Epidermal melanocyte (primary cell): Measurements from ENCODE around the gene LRRC28.

Experiments
- DNase-seq: peaks from one replicate; pipeline ENCODE4 v3.0.0; 2011; ENCODE audit warnings: low spot score; ENCODE audit not compliant: insufficient read length

Gene LRRC28

GRCh38 chr15:99249270-99249841 is 1.9 kb upstream of the LRRC28 start, which contains the start of gene TTC23:
TSS of gene TTC23 (minus strand) at chr15:99249581. CDS start at chr15:99228712, 20,869 bp downstream.
- peak; percentile 91 for DNase-seq

GRCh38 chr15:99250001-99250400 is 1.3 kb upstream of the LRRC28 start:
- DNase-seq, result no peak

- no peak for DNase-seq
These were observed 806 bp upstream of the LRRC28 start for GRCh38 chr15:99250494-99250856.

- no peak for DNase-seq
These were observed 1.0 kb downstream of the LRRC28 start for GRCh38 chr15:99252326-99252725.

GRCh38 chr15:99253381-99254090 is 2.3 kb downstream of the LRRC28 start:
- no peak for DNase-seq

- no peak for DNase-seq
These were observed 5.9 kb downstream of the LRRC28 start for GRCh38 chr15:99257107-99257750.

GRCh38 chr15:99264125-99264524 is 12.8 kb downstream of the LRRC28 start:
- no peak for DNase-seq

GRCh38 chr15:99265541-99266070 is 14.3 kb downstream of the LRRC28 start:
- DNase-seq, result no peak

- DNase-seq, result no peak
These were observed 16.7 kb downstream of the LRRC28 start for GRCh38 chr15:99267957-99268356.

- DNase-seq, result no peak
These were observed 17.1 kb downstream of the LRRC28 start for GRCh38 chr15:99268431-99268830.

GRCh38 chr15:99273801-99274200 is 22.5 kb downstream of the LRRC28 start:
- no peak for DNase-seq

GRCh38 chr15:99275061-99275460 is 23.8 kb downstream of the LRRC28 start:
- no peak for DNase-seq

- no peak for DNase-seq
These were observed 24.3 kb downstream of the LRRC28 start for GRCh38 chr15:99275525-99276128.

- DNase-seq, result no peak
These were observed 28.0 kb downstream of the LRRC28 start for GRCh38 chr15:99279290-99279689.

GRCh38 chr15:99279827-99280226 is 28.5 kb downstream of the LRRC28 start:
- no peak for DNase-seq

GRCh38 chr15:99282121-99282520 is 30.8 kb downstream of the LRRC28 start:
- DNase-seq, result no peak

- DNase-seq, result no peak
These were observed 31.3 kb downstream of the LRRC28 start for GRCh38 chr15:99282586-99282985.

GRCh38 chr15:99283717-99284116 is 32.4 kb downstream of the LRRC28 start:
- no peak for DNase-seq

GRCh38 chr15:99291643-99292042 is 40.4 kb downstream of the LRRC28 start:
- no peak for DNase-seq

- DNase-seq, result no peak
These were observed 44.6 kb downstream of the LRRC28 start for GRCh38 chr15:99295840-99296239.

GRCh38 chr15:99296386-99296785 is 45.1 kb downstream of the LRRC28 start:
- DNase-seq, result no peak

GRCh38 chr15:99303907-99304306 is 52.6 kb downstream of the LRRC28 start:
- DNase-seq, result no peak
